ENCODE measurements around the gene HCK.

HCK gene

GRCh38 chr20:32071395-32072167 lies 19.5 kb downstream of the HCK start:
- no peak for DNase-seq (ENCODE audit: low read depth, low spot score)
- H3K4me1 ChIP-seq (ENCODE audit: insufficient read depth, insufficient read length), result peaks cover 2% of the 10 kb centered on the region
- H3K9ac ChIP-seq (ENCODE audit: insufficient read length, low read depth), result no peak overlapping the region
- H3K36me3 ChIP-seq (ENCODE audit: insufficient read depth, insufficient read length, low read length), result no peaks in the 10 kb centered on the region
- no peak for TF ChIP-seq ZNF274 (IDR thresholded peaks at IDR 0.05; ENCODE audit: low read depth, low read length)
- no peak for TF ChIP-seq SUZ12 (IDR thresholded peaks at IDR 0.05; ENCODE audit: extremely low read depth, insufficient read depth, insufficient read length)
- no peak for TF ChIP-seq YY1 (IDR thresholded peaks at IDR 0.05; ENCODE audit: insufficient read depth, insufficient read length)
- no peaks in the 10 kb centered on the region for H3K9me3 ChIP-seq (ENCODE audit: insufficient read depth, low read length)
- H3K27me3 ChIP-seq (ENCODE audit: insufficient read depth, insufficient read length), result no peaks in the 10 kb centered on the region
- no peak overlapping the region for H3K4me3 ChIP-seq (ENCODE audit: insufficient read length, low read depth)

DNA sequence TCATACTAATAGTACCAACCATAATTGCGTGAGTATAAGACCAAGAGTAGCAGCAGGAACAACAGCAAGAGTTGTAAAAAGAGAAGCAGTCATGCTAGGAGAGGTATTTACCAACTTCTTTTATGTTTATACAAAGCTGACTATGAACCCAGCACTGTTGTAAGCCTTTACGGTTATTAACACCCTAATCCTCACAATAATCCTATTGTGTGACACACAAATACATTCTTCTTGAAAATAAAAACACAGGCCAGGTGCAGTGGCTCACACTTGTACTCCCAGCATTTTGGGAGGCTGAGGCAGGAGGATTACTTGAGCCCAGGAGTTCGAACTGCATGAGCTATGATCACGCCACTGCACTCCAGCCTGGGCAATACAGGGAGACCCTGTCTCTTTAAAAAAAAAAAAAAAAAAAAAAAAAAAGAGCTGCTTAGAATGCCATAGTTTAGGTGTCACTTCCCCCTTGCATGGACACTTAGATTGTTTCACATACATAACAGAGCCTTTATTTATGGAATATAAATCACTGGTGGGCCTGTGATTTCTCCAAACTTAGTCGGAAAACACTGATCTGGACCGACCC lies 20.2 kb downstream of the HCK start:
- TF ChIP-seq YY1 (IDR thresholded peaks at IDR 0.05; ENCODE audit: insufficient read depth, insufficient read length) (no peak), SUZ12 (IDR thresholded peaks at IDR 0.05; ENCODE audit: extremely low read depth, insufficient read depth, insufficient read length) (no peak), ZNF274 (IDR thresholded peaks at IDR 0.05; ENCODE audit: low read depth, low read length) (no peak)
- no peak for DNase-seq (ENCODE audit: low read depth, low spot score)
- Histone ChIP-seq H3K4me3 (ENCODE audit: insufficient read length, low read depth) (no peak overlapping the region), H3K9ac (ENCODE audit: insufficient read length, low read depth) (no peak overlapping the region), H3K36me3 (ENCODE audit: insufficient read depth, insufficient read length, low read length) (no peaks in the 10 kb centered on the region), H3K27me3 (ENCODE audit: insufficient read depth, insufficient read length) (no peaks in the 10 kb centered on the region), H3K4me1 (ENCODE audit: insufficient read depth, insufficient read length) (peaks cover 2% of the 10 kb centered on the region), H3K9me3 (ENCODE audit: insufficient read depth, low read length) (no peaks in the 10 kb centered on the region)

DNA sequence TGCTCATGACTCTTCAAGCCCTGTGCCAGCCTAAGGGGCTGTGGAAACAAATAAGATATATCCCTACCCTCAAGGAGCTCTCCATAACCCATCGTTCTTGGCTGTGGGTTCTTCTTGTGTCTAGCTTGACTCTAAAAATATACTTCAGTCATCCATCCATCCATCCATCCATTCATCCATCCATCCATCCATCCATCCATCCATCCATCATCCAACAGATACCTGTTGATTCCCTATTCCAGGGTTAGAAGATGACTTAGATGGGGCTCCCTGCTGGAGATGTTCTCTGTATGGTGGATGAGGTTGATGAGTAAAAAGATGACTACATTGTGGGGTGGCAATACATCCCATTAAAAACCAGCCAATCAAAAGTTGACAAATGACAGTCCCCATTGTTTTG lies 23.5 kb downstream of the HCK start:
- no peaks in the 10 kb centered on the region for H3K9me3 ChIP-seq (ENCODE audit: insufficient read depth, low read length)
- no peaks in the 10 kb centered on the region for H3K27me3 ChIP-seq (ENCODE audit: insufficient read depth, insufficient read length)
- H3K4me1 ChIP-seq (ENCODE audit: insufficient read depth, insufficient read length), result no peaks in the 10 kb centered on the region
- H3K4me3 ChIP-seq (ENCODE audit: insufficient read length, low read depth), result no peak overlapping the region
- no peaks in the 10 kb centered on the region for H3K36me3 ChIP-seq (ENCODE audit: insufficient read depth, insufficient read length, low read length)
- DNase-seq (ENCODE audit: low read depth, low spot score), result no peak
- no peak overlapping the region for H3K9ac ChIP-seq (ENCODE audit: insufficient read length, low read depth)
- TF ChIP-seq YY1 (IDR thresholded peaks at IDR 0.05; ENCODE audit: insufficient read depth, insufficient read length), result no peak
- TF ChIP-seq SUZ12 (IDR thresholded peaks at IDR 0.05; ENCODE audit: extremely low read depth, insufficient read depth, insufficient read length), result no peak
- TF ChIP-seq ZNF274 (IDR thresholded peaks at IDR 0.05; ENCODE audit: low read depth, low read length), result no peak

DNA sequence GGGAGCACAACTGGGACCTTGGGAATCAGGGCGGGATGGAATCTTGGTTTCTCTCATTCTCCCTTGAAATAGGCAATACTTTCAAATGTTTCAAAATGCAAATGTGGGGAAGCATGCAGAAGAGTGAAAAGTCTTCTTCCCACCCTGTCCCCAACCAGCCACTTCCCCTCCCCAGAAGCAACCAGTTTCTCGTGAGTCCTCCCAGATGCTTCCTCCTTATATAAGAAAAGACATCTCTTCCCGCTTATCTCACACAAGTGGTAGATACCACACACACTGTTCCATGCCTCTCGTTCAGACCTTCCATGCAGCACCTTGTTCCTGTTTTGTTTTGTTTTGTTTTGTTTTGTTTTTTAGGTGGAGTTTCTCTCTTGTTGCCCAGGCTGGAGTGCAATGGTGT lies 25.1 kb downstream of the HCK start:
- no peaks in the 10 kb centered on the region for H3K36me3 ChIP-seq (ENCODE audit: insufficient read depth, insufficient read length, low read length)
- TF ChIP-seq YY1 (IDR thresholded peaks at IDR 0.05; ENCODE audit: insufficient read depth, insufficient read length) (no peak), SUZ12 (IDR thresholded peaks at IDR 0.05; ENCODE audit: extremely low read depth, insufficient read depth, insufficient read length) (no peak), ZNF274 (IDR thresholded peaks at IDR 0.05; ENCODE audit: low read depth, low read length) (no peak)
- H3K4me3 ChIP-seq (ENCODE audit: insufficient read length, low read depth), result no peak overlapping the region
- no peaks in the 10 kb centered on the region for H3K9me3 ChIP-seq (ENCODE audit: insufficient read depth, low read length)
- no peaks in the 10 kb centered on the region for H3K27me3 ChIP-seq (ENCODE audit: insufficient read depth, insufficient read length)
- H3K4me1 ChIP-seq (ENCODE audit: insufficient read depth, insufficient read length), result peaks cover 3% of the 10 kb centered on the region
- no peak overlapping the region for H3K9ac ChIP-seq (ENCODE audit: insufficient read length, low read depth)
- no peak for DNase-seq (ENCODE audit: low read depth, low spot score)

DNA sequence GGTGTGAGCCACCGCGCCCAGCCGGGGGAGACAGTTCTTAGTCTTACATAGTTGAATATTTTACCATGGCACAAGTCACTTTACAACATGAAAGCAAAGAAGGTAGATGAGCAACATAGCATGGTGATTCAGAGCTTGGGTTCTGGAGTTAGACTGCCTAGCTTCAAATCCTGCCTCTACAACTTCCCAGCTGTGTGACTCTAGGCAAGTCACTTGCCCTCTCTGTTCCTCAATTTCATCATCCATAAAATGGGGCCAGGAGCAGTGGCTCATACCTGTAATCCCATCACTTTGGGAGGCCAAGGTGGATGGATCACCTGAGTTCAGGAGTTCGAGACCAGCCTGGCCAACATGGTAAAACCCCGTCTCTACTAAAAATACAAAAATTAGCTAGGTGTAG lies 26.3 kb downstream of the HCK start:
- DNase-seq (ENCODE audit: low read depth, low spot score), result no peak
- H3K4me1 ChIP-seq (ENCODE audit: insufficient read depth, insufficient read length), result peaks cover 3% of the 10 kb centered on the region
- TF ChIP-seq ZNF274 (IDR thresholded peaks at IDR 0.05; ENCODE audit: low read depth, low read length), result no peak
- TF ChIP-seq SUZ12 (IDR thresholded peaks at IDR 0.05; ENCODE audit: extremely low read depth, insufficient read depth, insufficient read length), result no peak
- TF ChIP-seq YY1 (IDR thresholded peaks at IDR 0.05; ENCODE audit: insufficient read depth, insufficient read length), result no peak
- H3K27me3 ChIP-seq (ENCODE audit: insufficient read depth, insufficient read length), result no peaks in the 10 kb centered on the region
- H3K9me3 ChIP-seq (ENCODE audit: insufficient read depth, low read length), result no peaks in the 10 kb centered on the region
- no peaks in the 10 kb centered on the region for H3K36me3 ChIP-seq (ENCODE audit: insufficient read depth, insufficient read length, low read length)
- no peak overlapping the region for H3K4me3 ChIP-seq (ENCODE audit: insufficient read length, low read depth)
- H3K9ac ChIP-seq (ENCODE audit: insufficient read length, low read depth), result no peak overlapping the region

DNA sequence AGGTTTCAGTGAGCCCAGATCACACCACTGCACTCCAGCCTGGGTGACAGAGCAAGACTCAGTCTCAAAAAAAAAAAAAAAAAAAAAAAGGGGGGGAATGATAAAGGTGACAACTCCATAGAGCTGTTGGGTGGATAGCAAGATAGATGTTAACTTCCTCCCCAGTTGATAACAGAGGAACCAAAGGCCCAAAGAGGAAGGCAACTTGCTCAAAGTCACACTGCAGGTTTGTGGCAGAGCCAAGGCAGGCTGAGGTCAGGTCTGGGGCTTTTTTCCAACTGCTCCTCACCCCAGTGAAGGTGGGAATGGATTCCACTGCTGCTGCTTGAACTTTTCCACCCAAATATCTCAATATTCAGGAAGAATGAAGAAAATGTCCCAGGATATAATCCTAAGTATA lies 26.7 kb downstream of the HCK start:
- Histone ChIP-seq H3K9ac (ENCODE audit: insufficient read length, low read depth) (no peak overlapping the region), H3K4me3 (ENCODE audit: insufficient read length, low read depth) (no peak overlapping the region), H3K4me1 (ENCODE audit: insufficient read depth, insufficient read length) (peaks cover 3% of the 10 kb centered on the region), H3K27me3 (ENCODE audit: insufficient read depth, insufficient read length) (no peaks in the 10 kb centered on the region), H3K9me3 (ENCODE audit: insufficient read depth, low read length) (no peaks in the 10 kb centered on the region), H3K36me3 (ENCODE audit: insufficient read depth, insufficient read length, low read length) (no peaks in the 10 kb centered on the region)
- no peak for DNase-seq (ENCODE audit: low read depth, low spot score)
- TF ChIP-seq ZNF274 (IDR thresholded peaks at IDR 0.05; ENCODE audit: low read depth, low read length) (no peak), YY1 (IDR thresholded peaks at IDR 0.05; ENCODE audit: insufficient read depth, insufficient read length) (no peak), SUZ12 (IDR thresholded peaks at IDR 0.05; ENCODE audit: extremely low read depth, insufficient read depth, insufficient read length) (no peak)

GRCh38 chr20:32079655-32080109 lies 27.6 kb downstream of the HCK start:
- H3K27me3 ChIP-seq (ENCODE audit: insufficient read depth, insufficient read length), result no peaks in the 10 kb centered on the region
- no peak overlapping the region for H3K9ac ChIP-seq (ENCODE audit: insufficient read length, low read depth)
- no peaks in the 10 kb centered on the region for H3K36me3 ChIP-seq (ENCODE audit: insufficient read depth, insufficient read length, low read length)
- no peak for DNase-seq (ENCODE audit: low read depth, low spot score)
- peaks cover 3% of the 10 kb centered on the region for H3K4me1 ChIP-seq (ENCODE audit: insufficient read depth, insufficient read length)
- TF ChIP-seq SUZ12 (IDR thresholded peaks at IDR 0.05; ENCODE audit: extremely low read depth, insufficient read depth, insufficient read length) (no peak), YY1 (IDR thresholded peaks at IDR 0.05; ENCODE audit: insufficient read depth, insufficient read length) (no peak), ZNF274 (IDR thresholded peaks at IDR 0.05; ENCODE audit: low read depth, low read length) (no peak)
- no peak overlapping the region for H3K4me3 ChIP-seq (ENCODE audit: insufficient read length, low read depth)
- no peaks in the 10 kb centered on the region for H3K9me3 ChIP-seq (ENCODE audit: insufficient read depth, low read length)
